Right lung (tissue), 5 donors: ENCODE data around the gene GRIN3A. TPM values are rescaled to one million over a fixed set of nuclear protein-coding genes. Genes with fewer than 3 reads are reported as not detected.
"Not testable (repeated sequence)": the region's sequence is repeated elsewhere in the genome, so short reads cannot be mapped to it uniquely, and the experiment has no call there.

Experiments
- DNase-seq, 2 donors: peaks; one replicate each; pipeline ENCODE4 v3.0.0-alpha.2; 2013
- polyA plus RNA-seq, 5 donors: library from polyadenylated mRNA; unstranded; fragments of 120-200 nt; gene quantifications; one replicate each; pipeline versions ENCODE4 v1.2.1 to v1.2.3, GENCODE V29; 2013; ENCODE audit warnings: inconsistent platforms in 1 of 5, low replicate concordance in 1 of 5; ENCODE audit not compliant: insufficient read length in 5 of 5, insufficient read depth in 1 of 5

Gene GRIN3A
- polyA plus RNA-seq, 5 donors = 0.26 to 1.8 (median 1.0) TPM

DNA sequence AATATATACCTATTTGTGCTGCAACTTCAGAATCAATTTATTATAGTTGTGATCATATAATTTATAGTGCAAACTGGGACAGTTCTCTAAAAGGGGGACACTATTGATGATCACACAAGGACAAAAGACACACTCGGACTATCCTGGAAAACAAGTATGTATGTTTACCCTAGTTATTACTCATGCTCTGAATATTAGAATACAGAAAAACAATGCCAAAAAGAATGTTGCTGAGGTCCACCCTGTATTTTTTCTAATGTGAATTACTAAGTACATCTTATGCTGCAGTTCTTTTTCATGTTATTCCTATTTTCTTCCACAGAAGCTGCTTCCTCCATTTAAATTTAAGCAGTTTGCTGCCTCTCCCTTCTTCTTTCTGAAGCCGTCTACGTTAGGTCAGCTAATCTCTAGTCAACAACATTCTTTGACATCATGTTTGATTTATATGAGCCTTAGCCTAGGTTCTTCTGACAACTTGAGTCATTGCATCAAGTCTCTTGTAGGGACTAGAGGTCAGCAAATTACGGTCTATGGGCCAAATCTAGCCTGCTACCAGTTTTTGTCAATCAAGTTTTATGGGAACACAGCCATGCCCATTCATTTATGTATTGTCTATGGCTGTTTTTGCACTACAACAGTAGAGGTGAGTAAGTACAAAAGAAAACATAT is 103.6 kb downstream of the GRIN3A start:
- DNase-seq = no peak

DNA sequence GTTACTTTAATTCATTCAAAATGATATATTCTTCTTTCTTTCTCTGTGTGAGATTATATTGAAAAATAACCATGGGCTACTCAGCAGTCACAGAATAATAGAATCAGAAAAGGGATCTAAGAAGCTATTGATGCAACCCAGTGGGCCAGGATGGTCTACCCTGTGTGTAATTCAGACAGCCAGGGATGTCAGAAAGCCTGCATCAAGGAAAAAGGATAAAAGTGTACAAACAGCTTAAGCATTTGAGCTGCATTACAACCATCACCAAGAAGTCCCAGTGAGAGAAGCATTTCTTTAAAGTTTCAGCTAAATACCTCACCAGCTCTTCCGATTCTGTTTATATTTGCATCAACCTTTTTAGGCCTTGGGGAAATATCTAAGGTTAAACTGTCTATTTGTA is 105.8 kb downstream of the GRIN3A start:
- DNase-seq = no peak

DNA sequence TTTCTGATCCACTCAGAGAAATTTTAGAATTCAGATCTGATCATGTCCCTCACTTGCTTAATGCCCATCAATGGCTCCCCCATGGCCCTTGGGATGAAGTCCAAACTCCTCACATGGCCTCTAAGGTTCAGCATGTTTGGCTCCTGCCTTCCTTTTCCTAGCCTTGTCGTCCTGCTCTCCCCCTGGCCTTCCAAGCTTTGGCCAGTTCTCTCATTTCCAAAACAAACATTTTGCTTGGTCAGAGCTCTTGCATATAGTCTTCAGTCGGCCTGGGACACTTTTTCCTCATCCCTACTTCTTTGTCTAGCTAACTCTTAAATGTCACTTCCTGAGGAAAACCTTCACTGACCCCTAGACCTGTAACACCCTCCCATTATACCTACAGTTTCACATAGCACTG is 106.6 kb downstream of the GRIN3A start:
- no peak for DNase-seq

DNA sequence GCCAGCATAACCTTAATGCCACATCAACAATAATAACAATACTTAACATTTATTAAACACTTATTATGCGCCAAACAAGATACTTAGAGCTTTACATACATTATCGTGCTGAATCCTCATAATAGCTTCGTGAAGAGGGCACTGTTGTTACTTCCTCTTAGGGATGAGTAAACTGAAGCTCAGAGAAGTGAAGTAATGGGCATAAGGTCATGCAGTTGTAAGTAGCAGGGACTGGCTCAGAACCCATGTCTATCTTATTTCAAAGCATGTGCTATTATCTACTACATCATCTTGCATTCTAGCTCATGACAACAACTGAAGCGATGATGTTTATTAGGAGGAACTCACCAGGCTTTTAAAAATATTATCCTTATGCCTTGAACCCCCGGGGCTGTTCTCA is 108.8 kb downstream of the GRIN3A start:
- no peak for DNase-seq

DNA sequence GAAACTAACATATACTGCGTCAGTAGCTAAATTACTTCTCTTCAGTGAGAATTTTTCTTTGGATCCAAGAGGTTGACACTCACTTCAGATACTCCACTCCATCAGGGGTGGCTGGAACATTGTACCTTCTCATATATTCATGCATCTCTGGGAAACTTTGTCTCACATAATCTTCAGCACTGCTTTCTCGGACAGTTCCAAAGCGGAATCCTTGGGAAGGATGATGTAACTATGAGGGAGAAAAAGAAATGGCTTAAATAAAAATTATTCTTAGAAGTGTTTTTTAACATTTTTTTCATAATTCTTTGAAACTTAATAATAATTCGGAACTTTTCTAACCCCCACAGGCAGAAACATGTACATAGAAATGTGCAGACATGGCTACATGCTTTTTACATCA is 110.3 kb downstream of the GRIN3A start:
- DNase-seq = no peak

DNA sequence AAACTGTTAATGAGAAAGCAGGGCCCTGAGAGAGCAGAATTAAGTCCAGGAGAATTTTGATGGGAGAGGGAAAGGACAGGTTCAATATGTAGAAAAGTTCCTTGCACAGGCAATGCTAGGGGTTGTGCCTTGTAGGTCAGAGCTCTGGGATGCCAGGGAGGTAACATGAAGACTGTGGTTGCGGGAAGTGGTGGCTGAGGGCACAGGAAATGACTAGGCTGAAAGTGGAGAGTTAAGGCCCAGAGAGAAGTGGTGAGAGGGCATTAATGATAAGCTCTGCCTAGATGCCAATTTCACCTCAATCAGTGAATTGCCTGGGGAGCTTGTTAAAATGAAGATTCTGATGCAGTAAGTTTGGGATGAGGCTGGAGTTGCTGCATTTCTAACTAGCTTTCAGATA is 112.2 kb downstream of the GRIN3A start:
- DNase-seq = no peak

DNA sequence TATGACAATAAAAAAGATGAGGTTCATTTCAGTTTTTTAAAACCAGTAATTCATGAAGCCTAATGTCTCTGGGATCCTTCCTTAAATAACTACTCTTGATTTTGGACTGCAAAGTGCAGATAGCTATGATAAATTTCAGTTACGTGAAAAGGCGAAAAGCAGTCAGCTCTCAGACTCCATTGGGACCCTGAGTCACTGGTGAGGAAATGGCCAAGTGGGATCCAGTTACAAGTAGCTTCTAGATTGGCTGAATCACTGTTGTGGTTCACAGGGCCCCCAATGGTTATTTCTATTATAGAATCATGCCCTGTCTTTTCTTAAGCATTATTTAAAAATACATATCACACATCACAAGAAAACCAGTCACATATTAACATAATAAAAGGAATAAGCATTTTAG is 112.6 kb downstream of the GRIN3A start:
- no peak for DNase-seq

DNA sequence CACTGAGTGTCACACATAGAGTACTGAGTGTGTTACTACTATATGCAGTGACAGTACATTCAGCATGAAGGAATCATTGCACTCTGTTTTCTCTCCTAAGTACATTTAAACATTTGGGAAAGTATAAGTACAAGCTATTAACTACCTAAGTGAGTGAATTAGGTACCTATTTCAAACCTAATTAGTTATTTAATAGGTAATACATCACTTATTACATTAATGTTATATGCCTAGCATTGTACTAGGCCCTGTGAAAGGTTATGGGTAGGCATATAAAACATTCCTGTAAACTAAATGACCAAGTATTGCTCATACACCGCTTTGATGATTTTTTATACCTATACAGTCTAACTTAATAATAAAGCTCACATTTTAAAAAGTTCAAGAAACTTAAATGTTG is 118.0 kb downstream of the GRIN3A start:
- DNase-seq = no peak

DNA sequence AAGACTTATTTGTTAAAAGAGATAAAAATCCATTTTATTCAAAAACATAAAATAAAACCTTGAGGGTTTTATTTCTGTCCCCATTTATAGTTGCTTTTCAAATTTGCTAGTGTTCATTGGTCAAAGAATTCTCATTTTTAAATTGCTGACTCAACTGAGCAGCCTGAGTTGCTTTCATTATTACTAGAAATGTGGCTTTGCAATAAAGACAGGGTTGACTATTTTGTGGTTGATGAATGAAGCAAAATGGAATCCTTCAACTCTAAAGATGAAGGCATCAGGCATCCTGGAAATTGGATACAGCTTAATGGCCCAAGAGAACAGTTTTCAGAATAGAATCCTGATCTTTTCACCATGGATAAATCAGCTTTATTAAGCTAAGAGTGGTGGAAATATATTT is 119.7 kb downstream of the GRIN3A start:
- DNase-seq = no peak

DNA sequence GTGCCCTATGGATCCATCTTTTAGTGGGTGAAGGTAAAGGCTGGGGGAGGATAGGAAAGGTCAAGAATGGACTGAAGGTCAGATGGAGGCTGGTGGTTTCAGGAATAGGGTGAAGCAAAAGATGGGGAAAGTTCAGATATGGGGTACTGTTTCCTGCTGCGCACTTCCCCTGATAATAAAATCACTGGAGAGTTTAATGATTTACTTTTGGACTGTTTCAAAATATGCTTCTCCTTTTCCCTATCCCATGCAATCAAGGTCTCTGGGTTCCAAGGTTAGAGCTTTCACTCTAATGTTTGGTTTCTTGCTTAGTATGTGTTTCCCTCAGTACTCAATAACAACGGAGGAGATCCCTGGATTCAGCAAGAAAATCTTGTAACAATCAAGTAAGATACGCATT is 132.9 kb downstream of the GRIN3A start:
- no peak for DNase-seq

DNA sequence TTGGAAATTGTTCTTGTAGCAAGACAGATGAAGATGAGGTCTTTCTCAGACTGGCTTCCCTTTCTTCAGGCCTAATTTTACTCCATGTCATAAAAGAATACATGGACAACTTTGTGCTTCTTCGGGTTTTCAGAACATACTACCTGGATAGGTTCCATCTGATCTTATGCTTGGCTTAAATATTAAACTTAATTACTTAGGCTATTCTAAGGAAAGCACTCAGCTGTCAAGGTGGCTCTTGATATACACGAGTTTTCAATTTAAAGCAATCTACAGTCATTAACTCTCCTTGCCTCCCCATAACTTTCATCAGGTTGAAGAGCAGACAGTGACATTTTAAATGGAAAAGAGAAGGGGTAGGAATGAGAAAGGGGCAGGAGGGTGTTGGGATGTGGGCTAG is 134.2 kb downstream of the GRIN3A start:
- no peak for DNase-seq

DNA sequence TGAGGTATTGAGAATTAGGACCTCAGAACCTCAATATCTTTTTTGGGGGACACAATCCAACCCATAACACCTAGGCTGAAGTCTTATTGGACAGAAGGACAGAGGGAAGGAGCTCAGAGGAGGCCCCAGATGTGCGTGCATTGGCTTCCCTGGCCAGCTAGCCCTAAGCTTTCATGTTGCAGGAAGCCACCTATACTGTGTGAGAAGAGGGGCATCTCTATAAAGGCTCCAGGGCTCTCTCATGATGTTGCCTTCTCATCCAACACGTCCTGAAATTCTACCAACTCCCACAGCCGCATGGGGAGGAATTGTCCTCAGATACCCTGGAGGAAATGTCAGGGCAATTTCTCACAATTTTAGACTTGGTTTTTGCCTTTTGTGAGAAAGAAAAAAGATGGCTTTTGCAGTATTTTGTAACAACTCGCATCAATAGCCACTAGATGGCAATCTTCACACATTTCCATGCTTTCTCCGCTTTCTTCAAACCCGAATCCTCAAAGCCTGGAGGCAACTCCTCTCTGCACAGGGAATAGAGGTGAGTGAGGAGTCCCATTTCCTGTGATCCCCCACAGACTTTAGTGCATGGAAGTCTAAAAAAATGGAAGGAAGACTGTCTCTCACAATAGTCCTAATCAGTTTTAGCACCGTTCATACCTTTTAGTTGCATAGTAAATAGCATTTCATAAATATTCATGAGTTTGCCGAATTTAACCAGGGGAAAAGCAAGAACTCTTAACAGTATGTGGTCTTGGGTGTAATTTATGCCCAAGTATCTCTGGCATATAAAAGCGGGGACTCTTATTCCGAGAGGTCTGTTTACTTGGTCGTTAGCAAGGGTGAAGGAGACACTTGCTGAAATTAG is 136.3 kb downstream of the GRIN3A start:
- peak; percentile 27 to 48 for DNase-seq

DNA sequence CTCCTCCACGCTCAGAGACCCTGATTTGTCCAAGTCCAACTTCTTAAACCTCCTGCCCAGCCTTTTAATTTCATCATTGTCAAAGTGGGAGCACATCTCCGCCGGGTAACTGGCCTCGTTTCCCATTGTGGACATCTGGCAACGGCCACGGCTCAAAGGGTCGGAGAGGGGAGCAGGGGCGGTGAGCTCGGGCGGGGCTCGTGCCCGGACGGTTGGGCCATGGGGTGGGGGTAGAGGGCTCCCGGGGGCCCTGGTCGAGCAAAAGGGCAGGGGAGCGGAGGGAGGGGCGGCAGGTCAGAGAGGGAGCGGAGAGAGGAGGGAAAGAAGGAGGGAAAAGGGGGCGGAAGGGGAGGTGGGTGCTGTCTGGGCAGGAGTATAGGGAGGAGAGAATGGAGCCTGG is 143.7 kb downstream of the GRIN3A start, which contains the start of gene PPP3R2:
TSS of gene PPP3R2 (minus strand) at position 174 of the 400 bp plus-strand sequence. CDS start at position 126, 48 bp downstream.
- DNase-seq = no peak

DNA sequence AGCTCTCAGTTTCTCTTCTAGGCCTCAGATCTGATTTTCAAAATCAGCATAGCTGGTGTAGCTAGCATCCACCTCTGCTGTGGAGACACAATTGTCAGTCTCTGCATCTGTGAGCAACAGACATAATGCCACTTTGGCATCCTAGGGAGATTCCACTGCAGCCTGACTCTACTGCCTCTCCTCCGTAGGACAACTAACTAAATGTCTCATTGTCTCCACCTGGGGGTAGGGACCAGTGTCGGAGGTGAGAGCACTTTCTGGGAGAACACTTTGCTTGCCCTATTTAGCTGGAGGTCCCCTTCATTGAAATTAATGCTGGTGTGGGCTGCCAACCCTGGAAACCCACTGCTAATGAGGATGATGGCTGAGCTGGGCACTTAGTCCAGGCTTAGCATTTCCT is 145.1 kb downstream of the GRIN3A start:
- DNase-seq = no peak

DNA sequence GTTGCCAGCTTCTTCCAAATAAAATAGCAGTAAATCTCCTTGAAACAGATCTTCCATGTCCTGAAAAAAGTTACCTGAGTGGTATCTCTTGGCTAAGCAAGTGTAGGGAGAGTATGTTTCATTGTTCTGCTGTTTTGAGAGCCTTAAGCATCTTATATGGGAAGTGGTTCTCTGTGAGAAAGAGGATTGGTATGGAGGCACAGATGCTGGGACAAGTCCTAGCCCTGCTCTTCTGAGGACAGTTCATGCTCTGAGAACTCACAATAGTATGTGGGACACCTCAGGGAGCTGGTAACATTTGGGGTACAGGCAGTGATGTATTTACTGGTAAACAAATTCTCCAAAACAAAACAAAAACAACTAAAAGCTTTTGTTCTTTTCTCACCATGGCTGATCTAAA is 145.7 kb downstream of the GRIN3A start:
- DNase-seq = no peak

DNA sequence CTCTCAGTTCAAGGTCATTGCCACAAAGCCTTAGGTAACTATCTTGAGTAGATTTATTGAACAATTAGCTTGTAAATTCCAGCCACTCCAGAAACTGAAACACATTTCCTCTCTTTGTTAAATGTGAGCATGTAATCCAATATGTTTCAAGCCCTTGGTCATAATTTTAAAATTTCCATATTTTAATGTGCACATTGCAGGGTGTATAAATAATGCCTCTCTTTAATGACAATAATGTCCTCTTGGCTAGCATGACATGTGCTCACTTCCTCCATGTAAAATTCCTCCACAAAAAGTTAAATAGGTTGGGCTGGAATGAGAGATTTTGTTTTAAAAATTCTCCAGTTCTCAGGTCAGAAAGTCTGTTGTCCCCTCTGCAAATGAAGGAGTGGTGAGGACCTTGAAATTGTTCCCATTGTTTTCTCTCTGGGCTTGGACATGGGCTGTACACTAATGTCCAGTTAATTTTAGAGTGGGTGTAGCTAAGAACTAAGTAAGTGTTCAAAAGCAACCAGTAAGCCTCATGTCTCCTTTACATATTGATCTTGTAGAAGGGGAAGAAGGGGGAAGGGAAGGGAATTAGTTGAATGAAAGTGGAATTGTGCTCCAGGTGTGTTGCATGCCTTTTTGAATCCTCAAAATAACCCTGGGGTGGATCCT is 146.5 kb downstream of the GRIN3A start:
- DNase-seq = no peak

DNA sequence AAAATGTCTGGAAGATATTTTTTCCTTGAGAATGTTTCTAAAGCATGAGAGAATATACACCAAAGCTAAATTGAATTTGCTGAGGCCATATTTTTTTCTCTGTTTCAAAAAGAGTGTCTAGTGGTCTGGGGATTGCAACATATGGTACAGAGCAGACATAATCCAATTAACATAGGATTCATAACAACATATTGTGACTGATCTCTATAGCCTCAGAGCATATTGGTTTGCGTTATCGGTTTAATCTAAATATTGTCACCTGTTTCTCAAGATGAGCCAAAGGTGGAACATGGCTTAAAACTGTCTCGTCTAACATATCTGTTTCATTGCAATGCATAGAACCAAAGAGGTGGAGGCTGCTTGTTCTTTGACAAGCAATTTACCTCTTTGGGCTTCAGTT is 147.5 kb downstream of the GRIN3A start:
- no peak for DNase-seq

DNA sequence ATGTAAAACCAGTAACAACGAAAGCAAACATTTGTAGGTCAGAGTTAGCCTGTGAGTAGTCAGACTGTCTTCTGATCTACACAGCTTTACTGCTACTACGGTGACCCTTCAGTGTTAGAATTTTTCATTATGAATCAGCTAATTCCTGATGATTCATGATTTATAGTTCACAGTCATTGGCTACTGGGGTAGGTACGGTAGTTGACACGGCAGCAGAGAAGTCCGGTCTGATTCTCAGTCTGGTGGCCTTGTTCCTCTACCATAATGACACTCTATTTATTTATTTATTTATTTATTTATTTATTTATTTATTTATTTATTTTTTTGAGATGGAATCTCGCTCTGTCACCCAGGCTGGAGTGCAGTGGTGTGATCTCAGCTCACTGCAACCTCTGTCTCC is 148.4 kb downstream of the GRIN3A start:
- not testable (repeated sequence) for DNase-seq

DNA sequence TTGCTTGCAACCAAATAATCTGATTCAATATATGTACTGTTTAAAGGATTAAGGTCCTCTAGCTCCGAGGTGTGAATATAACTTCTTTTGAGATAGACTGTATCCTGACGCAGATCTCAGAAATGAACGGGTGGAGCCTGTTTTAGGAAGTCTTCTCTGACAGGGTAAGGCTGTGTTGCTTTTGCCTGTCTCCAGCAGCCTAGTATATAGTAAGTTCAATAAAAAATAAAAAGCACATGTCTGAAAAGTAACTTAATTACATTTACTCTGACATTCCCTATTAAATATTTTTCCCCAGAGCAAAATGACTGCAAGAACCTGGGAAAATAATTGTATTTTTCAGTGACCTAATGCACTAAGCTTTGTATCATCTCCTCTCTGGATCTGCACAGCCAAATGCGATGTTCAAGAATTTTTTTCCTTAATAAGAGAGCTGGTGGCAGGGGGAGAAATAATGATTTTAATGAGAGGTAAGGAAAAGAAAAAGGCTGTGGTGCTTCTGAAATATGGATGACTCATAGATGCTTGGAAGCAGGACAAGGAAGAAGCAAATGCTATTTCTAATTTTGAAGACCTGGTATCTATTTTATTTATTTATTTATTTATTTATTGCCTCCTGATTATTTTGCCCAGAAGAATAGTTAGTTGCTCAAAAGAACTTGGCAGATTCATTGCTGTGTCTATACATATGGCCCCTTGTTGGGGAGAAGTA is 151.0 kb downstream of the GRIN3A start:
- DNase-seq = no peak

DNA sequence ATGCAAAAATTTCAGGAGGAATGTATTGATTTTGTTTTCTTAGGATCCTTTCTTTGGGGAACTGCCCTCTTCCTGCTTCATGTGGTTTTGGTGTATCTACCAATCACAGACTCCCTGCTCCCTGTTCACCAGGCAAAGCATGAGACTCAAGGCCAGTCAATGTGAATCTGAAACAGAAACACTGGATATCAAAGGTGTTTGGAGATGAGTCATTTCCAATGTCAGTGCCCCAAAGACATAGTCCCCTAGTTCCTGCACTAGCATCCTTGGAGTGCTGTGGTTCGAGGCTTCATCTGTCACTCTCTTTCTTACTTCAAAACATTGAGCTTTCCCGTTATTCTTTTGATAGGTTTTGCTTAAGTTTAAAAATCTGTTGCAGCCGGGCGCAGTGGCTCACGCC is 151.8 kb downstream of the GRIN3A start:
- no peak for DNase-seq

DNA sequence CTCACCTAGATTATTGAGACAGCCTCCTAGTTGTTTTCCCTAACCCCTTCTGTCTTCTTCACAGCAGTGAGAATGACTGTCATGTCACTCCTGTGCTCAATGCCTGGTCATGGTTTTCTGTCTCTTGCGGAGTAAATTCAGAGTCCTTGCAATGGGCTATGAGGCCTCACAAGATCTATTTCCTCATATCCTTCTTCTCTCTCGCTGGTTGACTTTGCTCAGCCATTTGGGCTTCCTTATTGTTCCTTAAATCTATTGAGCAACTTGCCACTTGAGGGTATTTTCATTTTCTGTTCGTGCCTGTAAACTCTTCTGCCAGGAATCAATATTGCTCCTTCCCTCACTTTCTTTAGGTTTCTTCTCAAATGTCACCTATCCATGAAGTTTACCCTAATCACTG is 152.7 kb downstream of the GRIN3A start:
- no peak for DNase-seq

DNA sequence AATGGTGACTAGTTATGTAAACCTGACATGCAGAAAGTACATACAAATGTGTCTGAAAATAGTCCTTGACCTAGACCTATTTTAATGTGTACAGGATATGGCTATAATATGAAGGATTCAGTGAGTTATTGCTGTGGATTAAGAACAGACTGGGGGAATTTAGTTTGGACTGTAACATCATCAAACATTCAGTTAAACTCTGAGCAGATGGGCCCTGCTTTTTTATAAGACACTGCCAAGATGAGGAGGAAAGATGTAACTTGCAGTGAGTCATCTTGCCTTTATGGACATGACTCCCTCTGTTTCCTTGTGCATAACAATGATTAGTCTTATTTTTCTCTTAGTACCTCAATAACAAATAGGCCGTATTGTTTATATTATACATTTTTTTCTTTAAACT is 155.9 kb downstream of the GRIN3A start:
- DNase-seq = no peak
